ENCODE results near the gene TTLL10. TPM values are rescaled to one million over a fixed set of nuclear protein-coding genes. Genes with fewer than 3 reads are reported as not detected.
A peak's percentile ranks its signal among the peaks of the same experiment; 100 is the strongest.

The TTLL10 gene
- total RNA-seq, 1 experiment from 2014 or later, result 4.0 TPM

- TSS peak; percentile 32 for BruUV-seq (replicated peaks)
- CTCF ChIA-PET, result no interaction called here
- peaks cover 23% of the 10 kb centered on the region for H3K4me1 ChIP-seq (replicated peaks; ENCODE audit: insufficient read depth)
- H4K20me1 ChIP-seq (ENCODE audit: insufficient read depth), result peaks cover 23% of the 10 kb centered on the region
- peak overlapping the region; percentile 69 for H2AFZ ChIP-seq
- no peak for TF ChIP-seq EZH2 (IDR thresholded peaks at IDR 0.05; ENCODE audit: low read depth)
- TF ChIP-seq CTCF (conservative IDR thresholded peaks at IDR 0.05), result no peak
- H3K36me3 ChIP-seq (ENCODE audit: low read depth), result no peaks in the 10 kb centered on the region
- peaks cover 57% of the 10 kb centered on the region for H3K79me2 ChIP-seq (ENCODE audit: low read depth)
- H3F3A ChIP-seq (ENCODE audit: insufficient read depth, low read depth), result peaks cover 29% of the 10 kb centered on the region; the same call in 1 of the 2 replicates
- peak overlapping the region; percentile 99 for H3K4me3 ChIP-seq
- peak overlapping the region; percentile 99 for H3K4me2 ChIP-seq
- intact Hi-C loops (cut with micrococcal nuclease; ENCODE audit: unreplicated experiment), result loop anchor here (1.0 to 5.0 kb wide), 4 partner anchors 39 to 139 kb away; partner anchors contain the start of gene TNFRSF18
- no peaks in the 10 kb centered on the region for H3K9me2 ChIP-seq (ENCODE audit: insufficient read depth)
- H3K27ac ChIP-seq, result peak overlapping the region; percentile 84
- H3K27me3 ChIP-seq (ENCODE audit: insufficient read depth, low read depth), result no peaks in the 10 kb centered on the region
- POLR2A ChIA-PET (ENCODE audit: unreplicated experiment), result interaction anchor here (0.6 to 0.7 kb wide), 2 partner anchors 11 to 21 kb away, joined by 5 to 6 read pairs; no protein-coding TSS in a partner anchor
- no peaks in the 10 kb centered on the region for H3K9me3 ChIP-seq (ENCODE audit: insufficient read depth, low read depth)
- DNase-seq, result peak in 1 of 2 experiments; percentile 37
These were observed 10.1 kb upstream of the TTLL10 start for GRCh38 chr1:1163538-1164070.

GRCh38 chr1:1164361-1164700, 9.3 kb upstream of the TTLL10 start:
- intact Hi-C loops (cut with micrococcal nuclease; ENCODE audit: unreplicated experiment), result loop anchor here (2.0 to 5.0 kb wide), 2 partner anchors 43 to 140 kb away; partner anchors contain the start of gene TNFRSF18
- CTCF ChIA-PET, result interaction anchor here (0.6 kb wide), 1 partner anchor 67 kb away, joined by 3 read pairs; no protein-coding TSS in a partner anchor
- H3K4me2 ChIP-seq, result peak overlapping the region; percentile 99

More at GRCh38 chr1:1164361-1164700, 9.3 kb upstream of the TTLL10 start:
- Histone ChIP-seq H3K27me3 (ENCODE audit: insufficient read depth, low read depth) (no peaks in the 10 kb centered on the region), H3K9me2 (ENCODE audit: insufficient read depth) (no peaks in the 10 kb centered on the region), H3K4me1 (replicated peaks; ENCODE audit: insufficient read depth) (peaks cover 18% of the 10 kb centered on the region), H3K27ac (peak overlapping the region; percentile 84), H3K4me3 (peak overlapping the region; percentile 99), H3K79me2 (ENCODE audit: low read depth) (peaks cover 58% of the 10 kb centered on the region), H3K36me3 (ENCODE audit: low read depth) (no peaks in the 10 kb centered on the region), H3K9me3 (ENCODE audit: insufficient read depth, low read depth) (no peaks in the 10 kb centered on the region), H3F3A (ENCODE audit: insufficient read depth, low read depth) (peaks cover 25% of the 10 kb centered on the region; the same call in 1 of the 2 replicates), H4K20me1 (ENCODE audit: insufficient read depth) (peaks cover 27% of the 10 kb centered on the region), H2AFZ (peak overlapping the region; percentile 49; the same call in 1 of the 2 replicates)
- POLR2A ChIA-PET (ENCODE audit: unreplicated experiment), result interaction anchor here (0.6 kb wide), 1 partner anchor 21 kb away, joined by 6 read pairs; no protein-coding TSS in a partner anchor
- DNase-seq, result no peak
- BruUV-seq (replicated peaks), result no TSS peak
- TF ChIP-seq CTCF (conservative IDR thresholded peaks at IDR 0.05) (no peak), EZH2 (IDR thresholded peaks at IDR 0.05; ENCODE audit: low read depth) (no peak)

Measured in PC-9 (cell line).